Right cardiac atrium (tissue), 5 donors: ENCODE data around the gene WDR37. TPM values are rescaled to one million over a fixed set of nuclear protein-coding genes. Genes with fewer than 3 reads are reported as not detected.
"Not testable (repeated sequence)": the region's sequence is repeated elsewhere in the genome, so short reads cannot be mapped to it uniquely, and the experiment has no call there.

ENCODE experiments used
- ATAC-seq, 2 donors: fragments of 200-7000 bp; cut with Tn5 transposase; one replicate each; pipeline versions ENCODE4 v1.8.0 to v1.9.1; 2020; ENCODE audit warnings: moderate library complexity in 2 of 2, mild to moderate bottlenecking in 1 of 2
- DNase-seq, 3 donors: peaks; one replicate each; pipeline ENCODE4 v3.0.0-alpha.2; 2020
- H3K27ac ChIP-seq: one replicate; pipeline ENCODE4 v1.5.1; 2013; ENCODE audit warnings: mild to moderate bottlenecking, low read length, control low read depth, moderate library complexity
- H3K27me3 ChIP-seq: one replicate; pipeline ENCODE4 v1.6.1; 2013; ENCODE audit not compliant: control insufficient read depth, insufficient read depth
- H3K4me1 ChIP-seq: one replicate; pipeline ENCODE4 v1.6.1; 2013; ENCODE audit warnings: low read length; ENCODE audit not compliant: control insufficient read depth, insufficient read depth
- H3K4me3 ChIP-seq: one replicate; pipeline ENCODE4 v1.5.1; 2013; ENCODE audit warnings: low read length, control low read depth
- H3K9me3 ChIP-seq: one replicate; pipeline ENCODE4 v1.6.1; 2013; ENCODE audit warnings: low read length; ENCODE audit not compliant: control insufficient read depth
- WGBS: extraction: QIAGEN DNeasy Blood & Tissue Kit; methylation state at CpG from one replicate; pipeline ENCODE4 v1.1.7; 2013; 5-methylcytosine and 5-hydroxymethylcytosine counted together
- intact Hi-C, 4 donors: fragments of 100-400 bp; cut with DNase I; formaldehyde crosslinking; loops; one replicate each; pipeline versions ENCODE4 v1.11.0 to v1.14.0; 2022 to 2023
- polyA plus RNA-seq: library from polyadenylated mRNA; stranded (reverse); fragments of 200-250 nt; gene quantifications from one replicate; pipeline ENCODE4 v1.2.3, GENCODE V29; 2013
- total RNA-seq, 4 donors: library from RNA; stranded (reverse); fragmentation: NEBNext Ultra II Directional; extraction: Animal tissue kit (Norgen Biotek cat#: 25700); gene quantifications; one replicate each; pipeline ENCODE4 v1.2.1, GENCODE V29; 2021
- donor health status: healthy with polysubstance abuse.
- donor health status: DM: no; HTN: yes; CAD: no.
- donor health status: DM: no; HTN: no; CAD: no.
- donor health status: DM: no; HTN: yes; CAD: no; lungs with severe emphysema.
- donor health status: DM: yes; HTN: yes; CAD: no.

The WDR37 gene
- total and polyA plus RNA-seq, 5 donors, result 9.7 to 35.6 (median 31.9) TPM

DNA sequence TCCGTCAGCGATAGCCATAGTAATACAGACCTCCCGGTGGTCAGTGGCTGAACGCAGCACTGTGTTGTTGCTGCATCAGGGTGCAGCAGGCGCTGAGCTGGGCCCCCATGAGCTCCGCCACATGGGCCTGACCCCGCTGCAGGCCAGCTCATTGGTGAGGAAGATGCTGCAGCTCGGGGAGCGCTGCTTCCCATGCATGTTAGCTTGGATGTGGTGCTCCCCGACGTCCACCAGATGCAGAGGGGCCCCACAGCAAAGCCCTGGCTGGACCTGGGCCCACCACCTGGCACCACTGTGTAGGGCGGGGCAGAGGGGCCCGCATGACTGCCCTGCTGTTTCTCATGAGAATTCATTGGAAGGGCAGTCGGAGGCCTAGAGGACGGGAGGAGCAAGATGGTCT, 50.8 kb downstream of the WDR37 start:
- peak in 1 of 3 donors; percentile 37 for DNase-seq
- no peak overlapping the region for H3K4me3 ChIP-seq
- no peaks in the 10 kb centered on the region for H3K9me3 ChIP-seq
- no peak overlapping the region for H3K27ac ChIP-seq
- no peak for ATAC-seq
- WGBS, result 89% methylated on average over 15 of the region's 15 CpGs
- intact Hi-C loops, result no loop called here
- no peaks in the 10 kb centered on the region for H3K4me1 ChIP-seq
- H3K27me3 ChIP-seq, result no peaks in the 10 kb centered on the region

DNA sequence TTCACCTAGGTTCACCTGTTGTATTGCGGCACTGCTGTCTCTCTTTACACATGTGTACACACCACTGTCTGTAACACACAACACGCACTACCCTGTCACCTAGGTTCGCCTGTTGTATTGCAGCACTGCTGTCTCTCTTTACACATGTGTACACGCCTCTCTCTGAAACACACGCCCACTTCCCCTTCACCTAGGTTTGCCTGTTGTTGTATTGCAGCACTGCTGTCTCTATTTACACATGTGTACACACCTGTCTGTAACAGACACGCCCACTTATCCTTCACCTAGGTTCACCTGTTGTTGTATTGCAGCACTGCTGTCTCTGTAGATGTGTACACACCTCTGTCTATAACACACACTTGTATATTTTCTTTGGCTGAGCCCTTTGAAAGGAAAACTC, 51.5 kb downstream of the WDR37 start:
- DNase-seq, result no peak
- H3K27ac ChIP-seq, result no peak overlapping the region
- ATAC-seq, result no peak
- no peaks in the 10 kb centered on the region for H3K4me1 ChIP-seq
- no peaks in the 10 kb centered on the region for H3K27me3 ChIP-seq
- intact Hi-C loops, result no loop called here
- H3K9me3 ChIP-seq, result no peaks in the 10 kb centered on the region
- H3K4me3 ChIP-seq, result no peak overlapping the region
- 94% methylated on average over 6 of the region's 6 CpGs for WGBS

- ATAC-seq, result peak; percentile 60 to 61
- DNase-seq, result peak in 2 of 3 donors; percentile 74 to 75
Measured at GRCh38 chr10:1109795-1110673, 53.8 kb downstream of the WDR37 start.

GRCh38 chr10:1110674-1111119, 54.5 kb downstream of the WDR37 start:
- Histone ChIP-seq H3K4me1 (no peaks in the 10 kb centered on the region), H3K4me3 (no peak overlapping the region), H3K9me3 (no peaks in the 10 kb centered on the region), H3K27me3 (no peaks in the 10 kb centered on the region), H3K27ac (no peak overlapping the region)
- ATAC-seq (peak in 1 of 2 donors; percentile 38), DNase-seq (peak in 1 of 3 donors; percentile 58)
- intact Hi-C loops, result no loop called here
- WGBS, result 91% methylated on average over 12 of the region's 12 CpGs

More at GRCh38 chr10:1109795-1110673, 53.8 kb downstream of the WDR37 start:
- WGBS, result 71% methylated on average over 32 of the region's 32 CpGs
- Histone ChIP-seq H3K9me3 (no peaks in the 10 kb centered on the region), H3K27me3 (no peaks in the 10 kb centered on the region), H3K27ac (no peak overlapping the region), H3K4me3 (no peak overlapping the region), H3K4me1 (no peaks in the 10 kb centered on the region)
- intact Hi-C loops, result no loop called here

- no peaks in the 10 kb centered on the region for H3K9me3 ChIP-seq
- H3K4me1 ChIP-seq, result no peaks in the 10 kb centered on the region
- H3K27me3 ChIP-seq, result no peaks in the 10 kb centered on the region
- WGBS, result 87% methylated on average over 10 of the region's 10 CpGs
- no peak overlapping the region for H3K27ac ChIP-seq
- ATAC-seq, result no peak
- DNase-seq, result no peak
- intact Hi-C loops, result no loop called here
- H3K4me3 ChIP-seq, result no peak overlapping the region
Measured at GRCh38 chr10:1114315-1114714, 58.1 kb downstream of the WDR37 start.

DNA sequence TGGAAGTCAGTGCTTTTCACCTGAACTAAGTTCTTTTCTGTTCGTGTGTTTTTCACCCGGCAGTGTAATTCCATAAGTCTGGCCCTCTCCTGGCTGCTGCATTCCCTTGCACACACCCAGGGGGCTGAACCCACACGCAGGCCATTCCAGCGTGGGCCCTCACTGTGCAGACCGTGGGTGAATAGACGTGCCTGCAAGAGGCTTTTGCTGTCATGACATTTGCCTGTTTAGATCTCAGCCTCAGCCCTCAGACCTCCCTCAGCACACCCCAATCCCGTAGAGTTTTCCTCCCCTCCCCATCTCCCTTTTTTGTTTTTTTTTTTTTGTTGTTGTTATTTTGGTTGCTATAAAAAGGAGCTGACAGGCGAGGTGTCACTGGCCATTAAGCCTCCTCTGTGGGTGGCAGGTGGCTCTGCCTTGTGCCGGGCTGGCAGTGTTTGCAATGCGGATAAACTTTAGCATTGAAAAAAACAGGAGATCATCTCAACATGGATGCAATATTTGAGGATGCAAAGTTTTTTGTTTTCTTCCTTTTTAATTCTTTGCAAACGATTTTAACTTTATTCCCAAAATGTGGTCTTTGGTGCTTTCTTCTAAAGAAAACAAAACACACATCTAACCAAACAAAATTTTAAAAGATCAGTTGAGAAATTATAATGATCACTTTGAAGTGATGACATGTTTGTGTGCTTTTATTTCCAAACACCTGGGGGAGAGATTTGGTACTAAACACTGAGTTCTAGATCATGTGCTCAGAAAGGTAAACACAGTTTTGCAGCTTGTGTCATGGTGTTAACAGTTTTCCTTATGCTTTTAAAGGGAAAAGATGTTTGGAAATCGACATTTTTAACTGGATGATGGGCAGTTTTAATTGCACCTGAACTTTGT, 58.8 kb downstream of the WDR37 start:
- no peaks in the 10 kb centered on the region for H3K9me3 ChIP-seq
- intact Hi-C loops, result no loop called here
- no peaks in the 10 kb centered on the region for H3K27me3 ChIP-seq
- DNase-seq, result no peak
- no peak overlapping the region for H3K4me3 ChIP-seq
- no peak for ATAC-seq
- 68% methylated on average over 12 of the region's 12 CpGs for WGBS
- no peak overlapping the region for H3K27ac ChIP-seq
- H3K4me1 ChIP-seq, result peaks cover 3% of the 10 kb centered on the region

- intact Hi-C loops, result no loop called here
- ATAC-seq (no peak), DNase-seq (no peak)
- 86% methylated on average over 6 of the region's 6 CpGs for WGBS
- no peaks in the 10 kb centered on the region for H3K27me3 ChIP-seq
- no peaks in the 10 kb centered on the region for H3K9me3 ChIP-seq
- H3K4me1 ChIP-seq, result peaks cover 3% of the 10 kb centered on the region
- no peak overlapping the region for H3K4me3 ChIP-seq
- H3K27ac ChIP-seq, result no peak overlapping the region
Measured at GRCh38 chr10:1115607-1115955, 59.4 kb downstream of the WDR37 start.

DNA sequence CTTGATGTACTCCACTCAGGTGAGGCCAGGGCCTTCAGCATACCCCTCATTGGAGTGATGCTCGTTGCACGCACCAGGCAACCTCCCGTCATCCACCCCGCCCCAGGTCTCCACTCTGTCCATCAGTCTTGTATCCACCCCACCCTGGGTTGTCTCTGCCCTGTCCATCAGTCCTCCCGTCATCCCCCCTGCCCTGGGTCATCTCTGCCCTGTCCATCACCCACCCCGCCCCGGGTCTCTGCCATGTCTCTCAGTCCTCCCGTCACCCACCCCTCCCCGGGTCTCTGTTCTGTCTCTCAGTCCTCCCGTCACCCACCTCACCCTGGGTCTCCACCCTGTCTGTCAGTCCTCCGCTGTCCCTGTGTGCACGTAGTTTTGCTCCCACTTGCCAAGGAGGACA, 59.9 kb downstream of the WDR37 start:
- DNase-seq (no peak), ATAC-seq (peak; percentile 15 to 27)
- no peaks in the 10 kb centered on the region for H3K27me3 ChIP-seq
- 94% methylated on average over 12 of the region's 12 CpGs for WGBS
- intact Hi-C loops, result no loop called here
- no peak overlapping the region for H3K4me3 ChIP-seq
- peaks cover 3% of the 10 kb centered on the region for H3K4me1 ChIP-seq
- no peak overlapping the region for H3K27ac ChIP-seq
- no peaks in the 10 kb centered on the region for H3K9me3 ChIP-seq

- intact Hi-C loops, result no loop called here
Measured at GRCh38 chr10:1116696-1117280, 60.6 kb downstream of the WDR37 start.

DNA sequence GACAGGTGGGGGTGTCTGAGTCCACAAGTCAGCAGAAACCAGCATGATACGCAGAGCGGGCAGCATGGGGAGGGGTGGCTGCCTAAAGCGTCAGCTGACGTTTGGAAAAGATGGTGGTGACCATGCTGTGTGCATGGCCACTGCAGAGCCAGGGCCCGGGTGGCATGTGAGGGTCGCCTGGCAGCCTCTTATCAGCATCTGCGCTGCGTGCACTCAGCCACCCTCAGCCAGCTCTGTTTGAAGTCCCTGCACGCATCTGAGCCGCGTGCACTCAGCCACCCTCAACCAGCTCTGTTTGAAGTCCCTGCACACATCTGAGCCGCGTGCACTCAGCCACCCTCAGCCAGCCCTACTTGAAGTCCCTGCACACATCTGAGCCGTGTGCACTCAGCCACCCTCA, 61.5 kb downstream of the WDR37 start:
- WGBS, result 75% methylated on average over 14 of the region's 14 CpGs
- Histone ChIP-seq H3K4me3 (no peak overlapping the region), H3K27me3 (no peaks in the 10 kb centered on the region), H3K9me3 (no peaks in the 10 kb centered on the region), H3K4me1 (peaks cover 3% of the 10 kb centered on the region), H3K27ac (no peak overlapping the region)
- intact Hi-C loops, result no loop called here
- DNase-seq (peak in 1 of 3 donors; percentile 40), ATAC-seq (no peak)

More at GRCh38 chr10:1116696-1117280, 60.6 kb downstream of the WDR37 start:
- Histone ChIP-seq H3K9me3 (no peaks in the 10 kb centered on the region), H3K4me1 (peaks cover 3% of the 10 kb centered on the region), H3K4me3 (no peak overlapping the region), H3K27ac (no peak overlapping the region), H3K27me3 (no peaks in the 10 kb centered on the region)
- ATAC-seq (no peak), DNase-seq (no peak)
- WGBS, result 89% methylated on average over 10 of the region's 10 CpGs

- 93% methylated on average over 6 of the region's 6 CpGs for WGBS
- H3K27ac ChIP-seq, intact Hi-C loops, H3K4me3 ChIP-seq, ATAC-seq, H3K4me1 ChIP-seq, DNase-seq, H3K27me3 ChIP-seq, H3K9me3 ChIP-seq: not testable (repeated sequence)
Measured at GRCh38 chr10:1118318-1118717, 62.1 kb downstream of the WDR37 start.
